Measurements from ENCODE around the gene HMCES. TPM values are rescaled to one million over a fixed set of nuclear protein-coding genes. Genes with fewer than 3 reads are reported as not detected.

The HMCES gene
- total RNA-seq, 1 experiment from 2014 or later = 83.6 TPM

DNA sequence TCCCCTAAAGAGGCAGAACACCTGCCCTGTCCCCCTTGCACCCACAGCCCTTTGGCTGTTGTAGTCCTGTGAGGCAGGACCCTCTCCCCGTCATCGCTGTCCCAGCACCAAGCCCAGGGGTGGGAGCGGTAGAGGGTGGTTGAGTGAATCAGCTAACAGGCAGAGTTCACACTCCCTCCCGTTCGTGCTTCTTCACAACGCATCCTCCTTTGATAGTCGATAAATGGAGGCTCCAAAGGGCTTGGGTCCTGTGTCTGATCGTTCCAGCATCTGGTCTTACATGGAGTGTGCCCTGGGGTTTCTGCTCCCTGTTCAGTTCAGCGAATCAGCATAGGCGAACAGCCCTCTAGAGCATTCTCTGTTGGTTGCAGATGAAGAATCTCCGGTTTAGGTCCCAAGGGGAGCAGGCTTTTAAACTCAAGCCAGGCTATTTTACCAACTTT is 820 bp upstream of the HMCES start:
- intact Hi-C loops (cut with micrococcal nuclease; ENCODE audit: unreplicated experiment) = no loop called here

DNA sequence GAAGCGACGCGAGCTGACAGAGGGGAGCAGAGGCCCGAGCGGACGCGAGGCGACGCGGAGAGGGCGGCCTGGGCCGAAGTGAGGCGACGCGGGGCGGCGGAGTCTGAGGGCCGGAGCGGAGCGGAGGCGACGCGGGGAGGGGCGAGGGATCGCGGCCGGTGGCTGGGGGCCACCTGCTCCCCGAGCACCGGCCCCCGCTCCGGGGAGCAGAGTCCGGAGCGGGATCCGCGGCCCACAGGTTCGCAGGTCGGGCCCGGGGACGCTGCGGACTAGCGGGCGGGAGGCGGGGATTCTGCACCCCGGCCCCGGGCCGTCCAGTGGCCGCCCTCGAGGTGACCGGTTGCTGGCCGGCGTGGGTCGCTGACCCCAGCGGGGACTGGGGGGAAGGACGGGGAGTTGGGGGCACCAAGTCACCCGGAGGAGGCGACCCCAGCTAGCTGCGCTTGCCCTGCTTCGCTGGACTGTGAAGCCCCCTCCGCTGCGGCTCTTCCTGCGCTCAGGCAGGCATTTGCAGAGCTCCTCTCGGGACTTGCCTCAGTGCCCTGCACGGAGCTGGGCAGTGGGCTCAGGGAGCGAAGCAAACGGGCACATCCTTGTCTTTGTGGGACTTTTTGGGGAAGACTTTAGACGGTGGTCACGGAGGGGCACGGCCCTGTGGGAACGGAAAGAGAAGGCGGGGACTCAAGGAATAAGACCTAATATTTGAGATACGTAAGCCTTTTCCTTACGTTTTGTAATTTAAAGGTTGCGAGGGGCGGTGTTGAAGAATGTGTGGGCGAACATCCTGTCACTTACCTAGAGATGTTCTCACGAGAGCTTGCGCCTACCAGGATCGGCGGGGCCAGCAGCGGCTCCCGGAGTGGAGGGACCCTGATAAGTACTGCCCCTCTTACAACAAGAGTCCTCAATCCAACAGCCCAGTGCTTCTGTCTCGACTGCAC is 566 bp downstream of the HMCES start:
- H3K4me1 Mint-ChIP-seq (ENCODE audit: low read depth, unreplicated experiment) = peaks cover 26% of the 10 kb centered on the region
- CTCF ChIA-PET = interaction anchor here (0.9 to 1.2 kb wide), 3 partner anchors 30 to 225 kb away, joined by 3 read pairs; partner anchors contain the start of gene COPG1
- intact Hi-C loops (cut with micrococcal nuclease; ENCODE audit: unreplicated experiment) = no loop called here
- no TSS peak for BruUV-seq (replicated peaks)
- H3K27ac Mint-ChIP-seq (ENCODE audit: unreplicated experiment) = peak overlapping the region; percentile 96
- TF ChIP-seq, protein P1, sequence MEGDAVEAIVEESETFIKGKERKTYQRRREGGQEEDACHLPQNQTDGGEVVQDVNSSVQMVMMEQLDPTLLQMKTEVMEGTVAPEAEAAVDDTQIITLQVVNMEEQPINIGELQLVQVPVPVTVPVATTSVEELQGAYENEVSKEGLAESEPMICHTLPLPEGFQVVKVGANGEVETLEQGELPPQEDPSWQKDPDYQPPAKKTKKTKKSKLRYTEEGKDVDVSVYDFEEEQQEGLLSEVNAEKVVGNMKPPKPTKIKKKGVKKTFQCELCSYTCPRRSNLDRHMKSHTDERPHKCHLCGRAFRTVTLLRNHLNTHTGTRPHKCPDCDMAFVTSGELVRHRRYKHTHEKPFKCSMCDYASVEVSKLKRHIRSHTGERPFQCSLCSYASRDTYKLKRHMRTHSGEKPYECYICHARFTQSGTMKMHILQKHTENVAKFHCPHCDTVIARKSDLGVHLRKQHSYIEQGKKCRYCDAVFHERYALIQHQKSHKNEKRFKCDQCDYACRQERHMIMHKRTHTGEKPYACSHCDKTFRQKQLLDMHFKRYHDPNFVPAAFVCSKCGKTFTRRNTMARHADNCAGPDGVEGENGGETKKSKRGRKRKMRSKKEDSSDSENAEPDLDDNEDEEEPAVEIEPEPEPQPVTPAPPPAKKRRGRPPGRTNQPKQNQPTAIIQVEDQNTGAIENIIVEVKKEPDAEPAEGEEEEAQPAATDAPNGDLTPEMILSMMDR (IDR thresholded peaks at IDR 0.05; ENCODE audit: unreplicated experiment) = no peak
- peak; percentile 47 for DNase-seq
- H3K9me3 Mint-ChIP-seq (ENCODE audit: low read depth, unreplicated experiment) = no peaks in the 10 kb centered on the region
- peaks cover 57% of the 10 kb centered on the region for H3K36me3 Mint-ChIP-seq (ENCODE audit: insufficient read depth, unreplicated experiment)
- no peaks in the 10 kb centered on the region for H3K27me3 Mint-ChIP-seq (ENCODE audit: unreplicated experiment)
- H3K4me3 Mint-ChIP-seq (ENCODE audit: low read depth, unreplicated experiment) = peak overlapping the region; percentile 89

More for the DNA sequence above, 820 bp upstream of the HMCES start:
- DNase-seq = peak; percentile 16
- H3K4me1 Mint-ChIP-seq (ENCODE audit: low read depth, unreplicated experiment) = peaks cover 26% of the 10 kb centered on the region
- BruUV-seq (replicated peaks) = no TSS peak
- H3K36me3 Mint-ChIP-seq (ENCODE audit: insufficient read depth, unreplicated experiment) = peaks cover 55% of the 10 kb centered on the region
- peak overlapping the region; percentile 96 for H3K27ac Mint-ChIP-seq (ENCODE audit: unreplicated experiment)
- TF ChIP-seq, protein P1 (IDR thresholded peaks at IDR 0.05; ENCODE audit: unreplicated experiment) = no peak
- no peaks in the 10 kb centered on the region for H3K9me3 Mint-ChIP-seq (ENCODE audit: low read depth, unreplicated experiment)
- CTCF ChIA-PET = no interaction called here
- H3K4me3 Mint-ChIP-seq (ENCODE audit: low read depth, unreplicated experiment) = peak overlapping the region; percentile 89
- H3K27me3 Mint-ChIP-seq (ENCODE audit: unreplicated experiment) = no peaks in the 10 kb centered on the region

DNA sequence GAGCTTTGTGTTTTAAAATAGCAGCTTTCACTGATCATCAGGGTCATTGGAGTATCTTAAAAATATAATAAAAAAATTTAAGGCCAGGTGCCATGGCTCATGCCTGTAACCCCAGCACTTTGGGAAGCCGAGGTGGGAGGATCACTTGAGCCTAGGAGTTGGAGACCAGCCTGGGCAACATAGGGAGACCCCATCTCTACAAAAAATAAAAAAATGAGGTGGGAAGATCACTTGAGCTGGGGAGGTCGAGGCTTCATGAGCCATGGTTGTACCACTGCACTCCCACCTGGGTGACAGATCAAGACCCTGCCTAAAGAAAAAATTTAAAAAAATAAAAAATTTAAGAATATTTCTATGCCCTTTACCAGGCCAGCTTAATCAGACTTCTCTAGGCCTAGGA is 1.5 kb downstream of the HMCES start:
- H3K4me3 Mint-ChIP-seq (ENCODE audit: low read depth, unreplicated experiment) = peak overlapping the region; percentile 89
- H3K9me3 Mint-ChIP-seq (ENCODE audit: low read depth, unreplicated experiment) = no peaks in the 10 kb centered on the region
- no peaks in the 10 kb centered on the region for H3K27me3 Mint-ChIP-seq (ENCODE audit: unreplicated experiment)
- CTCF ChIA-PET = interaction anchor here (1.2 kb wide), 1 partner anchor 31 kb away, joined by 3 read pairs; the partner anchor contains the start of gene COPG1
- intact Hi-C loops (cut with micrococcal nuclease; ENCODE audit: unreplicated experiment) = no loop called here
- peak overlapping the region; percentile 96 for H3K27ac Mint-ChIP-seq (ENCODE audit: unreplicated experiment)
- no peak for DNase-seq
- BruUV-seq (replicated peaks) = TSS peak; percentile 30
- H3K36me3 Mint-ChIP-seq (ENCODE audit: insufficient read depth, unreplicated experiment) = peaks cover 57% of the 10 kb centered on the region
- H3K4me1 Mint-ChIP-seq (ENCODE audit: low read depth, unreplicated experiment) = peaks cover 26% of the 10 kb centered on the region
- TF ChIP-seq, protein P1 (IDR thresholded peaks at IDR 0.05; ENCODE audit: unreplicated experiment) = no peak

DNA sequence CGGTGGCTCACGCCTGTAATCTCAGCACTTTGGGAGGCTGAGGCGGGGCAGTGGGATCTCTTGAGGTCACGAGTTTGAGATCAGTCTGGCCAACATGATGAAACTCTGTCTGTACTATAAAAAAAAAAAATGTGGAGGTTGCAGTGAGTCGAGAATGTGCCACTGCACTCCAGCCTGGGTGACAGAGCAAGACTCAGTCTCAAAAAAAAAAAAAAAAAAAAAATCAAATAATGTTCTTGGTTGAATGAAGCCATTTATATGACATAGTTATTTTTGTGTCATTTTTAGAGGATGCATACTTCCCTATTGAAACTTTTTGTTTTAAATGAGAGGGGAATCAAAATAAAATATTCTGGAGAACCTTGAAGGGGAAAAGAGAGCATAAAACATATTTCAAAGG is 3.1 kb downstream of the HMCES start:
- Mint-ChIP-seq H3K4me3 (ENCODE audit: low read depth, unreplicated experiment) (no peak overlapping the region), H3K36me3 (ENCODE audit: insufficient read depth, unreplicated experiment) (peaks cover 48% of the 10 kb centered on the region), H3K4me1 (ENCODE audit: low read depth, unreplicated experiment) (peaks cover 26% of the 10 kb centered on the region), H3K27me3 (ENCODE audit: unreplicated experiment) (no peaks in the 10 kb centered on the region), H3K27ac (ENCODE audit: unreplicated experiment) (no peak overlapping the region), H3K9me3 (ENCODE audit: low read depth, unreplicated experiment) (no peaks in the 10 kb centered on the region)
- TF ChIP-seq, protein P1 (IDR thresholded peaks at IDR 0.05; ENCODE audit: unreplicated experiment) = no peak
- CTCF ChIA-PET = no interaction called here
- intact Hi-C loops (cut with micrococcal nuclease; ENCODE audit: unreplicated experiment) = no loop called here
- DNase-seq = no peak
- BruUV-seq (replicated peaks) = no TSS peak
